AG04450 (cell line): Measurements from ENCODE around the gene GP2. TPM values are rescaled to one million over a fixed set of nuclear protein-coding genes. Genes with fewer than 3 reads are reported as not detected.

Source experiments
- CTCF ChIA-PET: fragments of 300-600, 350-600 bp; formaldehyde crosslinking; extraction: SDS; loops from one replicate; lab custom pipeline; 2022; ENCODE audit warnings: antibody characterized with exemption, inconsistent platforms; lab: Charles Lee
- POLR2A ChIA-PET: fragments of 350-600 bp; formaldehyde crosslinking; extraction: SDS; loops from one replicate; lab custom pipeline; 2021; ENCODE audit warnings: antibody characterized with exemption, inconsistent platforms; lab: Yijun Ruan, JAX
- DNase-seq: peaks from one replicate; pipeline ENCODE4 v3.0.0-alpha.2; 2011; ENCODE audit warnings: low read depth, low spot score
- H3K27ac ChIP-seq: one replicate; pipeline ENCODE4 v1.5.1; 2012; ENCODE audit warnings: low read depth, low read length, control low read depth
- H3K27me3 ChIP-seq: one replicate; pipeline ENCODE4 v1.6.0; 2012; ENCODE audit warnings: low read length; ENCODE audit not compliant: control insufficient read depth, insufficient read depth
- H3K4me3 ChIP-seq: 2 replicates; pipeline ENCODE4 v1.5.1; 2011; ENCODE audit warnings: mild to moderate bottlenecking, low read depth, low read length, control low read depth
- H3K9me3 ChIP-seq: 2 replicates; pipeline ENCODE4 v1.5.1; 2012; ENCODE audit warnings: low read length; ENCODE audit not compliant: control insufficient read depth, insufficient read depth
- CTCF ChIP-seq: IDR thresholded peaks from 2 replicates; pipeline ENCODE4 v1.5.1; 2011; ENCODE audit warnings: low read depth, low read length, control low read depth, inconsistent platforms
- polyA plus RNA-seq: library from polyadenylated mRNA; depleted of rRNA; stranded (reverse); fragments of >200 nt; gene quantifications from 2 replicates; pipeline ENCODE4 v1.2.3, GENCODE V29; 2011

GP2 gene
- polyA plus RNA-seq, 1 experiment, result not detected

- H3K4me3 ChIP-seq, result no peak overlapping the region
- H3K27me3 ChIP-seq, result no peaks in the 10 kb centered on the region
- ChIA-PET CTCF (no interaction called here), POLR2A (no interaction called here)
- no peak for TF ChIP-seq CTCF
- no peak overlapping the region for H3K27ac ChIP-seq
- DNase-seq, result no peak
- peaks cover 10% of the 10 kb centered on the region for H3K9me3 ChIP-seq
Measured at GRCh38 chr16:20320592-20320991, 6.7 kb downstream of the GP2 start.

GRCh38 chr16:20320178-20320577 is 7.1 kb downstream of the GP2 start:
- POLR2A ChIA-PET, result no interaction called here

GRCh38 chr16:20319406-20319805 is 7.9 kb downstream of the GP2 start:
- Histone ChIP-seq H3K27ac (no peak overlapping the region), H3K4me3 (no peak overlapping the region), H3K27me3 (no peaks in the 10 kb centered on the region), H3K9me3 (peaks cover 10% of the 10 kb centered on the region)
- no peak for TF ChIP-seq CTCF
- DNase-seq, result no peak
- CTCF ChIA-PET, result interaction anchor here (1.1 kb wide), 1 partner anchor 412 kb away, joined by 3 read pairs; no protein-coding TSS in a partner anchor
- POLR2A ChIA-PET, result no interaction called here

More at GRCh38 chr16:20320178-20320577, 7.1 kb downstream of the GP2 start:
- H3K27me3 ChIP-seq, result no peaks in the 10 kb centered on the region
- H3K9me3 ChIP-seq, result peaks cover 10% of the 10 kb centered on the region
- no peak for TF ChIP-seq CTCF
- H3K4me3 ChIP-seq, result no peak overlapping the region
- CTCF ChIA-PET, result interaction anchor here (1.1 kb wide), 1 partner anchor 412 kb away, joined by 3 read pairs; no protein-coding TSS in a partner anchor
- H3K27ac ChIP-seq, result no peak overlapping the region
- DNase-seq, result no peak

- H3K9me3 ChIP-seq, result peaks cover 1% of the 10 kb centered on the region
- no peak for DNase-seq
- POLR2A ChIA-PET, result no interaction called here
- TF ChIP-seq CTCF, result no peak
- no peaks in the 10 kb centered on the region for H3K27me3 ChIP-seq
- no peak overlapping the region for H3K27ac ChIP-seq
- CTCF ChIA-PET, result no interaction called here
- no peak overlapping the region for H3K4me3 ChIP-seq
Measured at GRCh38 chr16:20318437-20318836, 8.9 kb downstream of the GP2 start.

- no peak overlapping the region for H3K4me3 ChIP-seq
- POLR2A ChIA-PET, result no interaction called here
- no peaks in the 10 kb centered on the region; the same call in none of the 2 replicates for H3K9me3 ChIP-seq
- CTCF ChIA-PET, result no interaction called here
- no peaks in the 10 kb centered on the region for H3K27me3 ChIP-seq
- DNase-seq, result no peak
- no peak for TF ChIP-seq CTCF
- H3K27ac ChIP-seq, result no peak overlapping the region
Measured at GRCh38 chr16:20318006-20318405, 9.3 kb downstream of the GP2 start.
